A549 (cell line): ENCODE data around the gene SENP7.
"Not testable (repeated sequence)": the region's sequence is repeated elsewhere in the genome, so short reads cannot be mapped to it uniquely, and the experiment has no call there.

Experiments
- EHMT2 ChIP-seq: fragments of 200-600 bp; sonication (generic); IDR thresholded peaks from 2 replicates; pipeline ENCODE4 v1.6.1; 2016; ENCODE audit warnings: antibody characterized with exemption, low read depth, mild to moderate bottlenecking, moderate library complexity
- EP300 ChIP-seq, 2 experiments: fragments of >200 bp; sonication (Bioruptor Twin); formaldehyde crosslinking; IDR thresholded peaks; 2 replicates in 1 of 2; 3 replicates in 1 of 2; pipeline ENCODE4 v1.6.1; 2016 to 2017
- POLR2A ChIP-seq: IDR thresholded peaks from 2 replicates; pipeline ENCODE4 v1.6.1; 2012; ENCODE audit warnings: mild to moderate bottlenecking, low read length
- POLR2AphosphoS2 ChIP-seq: conservative IDR thresholded peaks from 2 replicates; pipeline ENCODE4 v1.6.1; 2012; ENCODE audit warnings: low read length, improper control_type of control experiment, inconsistent platforms
- RFX5 ChIP-seq: fragments of 450-650 bp; IDR thresholded peaks from 2 replicates; pipeline ENCODE4 v1.7.1; 2014; ENCODE audit warnings: antibody characterized with exemption, mild to moderate bottlenecking, moderate library complexity
- SMC3 ChIP-seq: fragments of >200 bp; sonication (Bioruptor Twin); formaldehyde crosslinking; IDR thresholded peaks from 3 replicates; pipeline ENCODE4 v1.6.1; 2018; ENCODE audit warnings: inconsistent platforms
- TP53 ChIP-seq: fragments of 250-450 bp; sonication (Bioruptor Pico); IDR thresholded peaks from 2 replicates; pipeline ENCODE4 v1.5.0; 2021; ENCODE audit warnings: mild to moderate bottlenecking, moderate library complexity
- USF2 ChIP-seq: fragments of 450-650 bp; IDR thresholded peaks from 2 replicates; pipeline ENCODE4 v1.6.1; 2014; ENCODE audit warnings: antibody characterized with exemption
- ZC3H11A ChIP-seq: fragments of 450-650 bp; IDR thresholded peaks from 2 replicates; pipeline ENCODE4 v1.6.1; 2014; ENCODE audit warnings: antibody characterized with exemption, mild to moderate bottlenecking
- TF ChIP-seq, protein P1 (sequence below): fragments of >200 bp; sonication (Bioruptor Twin); formaldehyde crosslinking; IDR thresholded peaks from 3 replicates; pipeline ENCODE4 v1.5.1; 2016

- TF ChIP-seq, protein P1, sequence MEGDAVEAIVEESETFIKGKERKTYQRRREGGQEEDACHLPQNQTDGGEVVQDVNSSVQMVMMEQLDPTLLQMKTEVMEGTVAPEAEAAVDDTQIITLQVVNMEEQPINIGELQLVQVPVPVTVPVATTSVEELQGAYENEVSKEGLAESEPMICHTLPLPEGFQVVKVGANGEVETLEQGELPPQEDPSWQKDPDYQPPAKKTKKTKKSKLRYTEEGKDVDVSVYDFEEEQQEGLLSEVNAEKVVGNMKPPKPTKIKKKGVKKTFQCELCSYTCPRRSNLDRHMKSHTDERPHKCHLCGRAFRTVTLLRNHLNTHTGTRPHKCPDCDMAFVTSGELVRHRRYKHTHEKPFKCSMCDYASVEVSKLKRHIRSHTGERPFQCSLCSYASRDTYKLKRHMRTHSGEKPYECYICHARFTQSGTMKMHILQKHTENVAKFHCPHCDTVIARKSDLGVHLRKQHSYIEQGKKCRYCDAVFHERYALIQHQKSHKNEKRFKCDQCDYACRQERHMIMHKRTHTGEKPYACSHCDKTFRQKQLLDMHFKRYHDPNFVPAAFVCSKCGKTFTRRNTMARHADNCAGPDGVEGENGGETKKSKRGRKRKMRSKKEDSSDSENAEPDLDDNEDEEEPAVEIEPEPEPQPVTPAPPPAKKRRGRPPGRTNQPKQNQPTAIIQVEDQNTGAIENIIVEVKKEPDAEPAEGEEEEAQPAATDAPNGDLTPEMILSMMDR, result not testable (repeated sequence)
- not testable (repeated sequence) for TF ChIP-seq POLR2A; EP300 (IDR thresholded peaks at IDR 0.05); EHMT2; USF2; RFX5; POLR2AphosphoS2; ZC3H11A; TP53; SMC3
Observed at GRCh38 chr3:101438641-101439040, 74.4 kb downstream of the SENP7 start.
